Stimulated activated CD8-positive, alpha-beta memory T cell treated with anti-CD3 and anti-CD28 coated beads, Interleukin-12 subunit alpha, Interleukin-12 subunit beta, amount 100 ng/mL, for 24 hours (primary cell): ENCODE measurements around the gene GRIA4.

ENCODE experiments used
- DNase-seq: peaks from one replicate; pipeline ENCODE4 v3.0.0-alpha.2; 2020; ENCODE audit errors: extremely low read depth

The GRIA4 gene

DNA sequence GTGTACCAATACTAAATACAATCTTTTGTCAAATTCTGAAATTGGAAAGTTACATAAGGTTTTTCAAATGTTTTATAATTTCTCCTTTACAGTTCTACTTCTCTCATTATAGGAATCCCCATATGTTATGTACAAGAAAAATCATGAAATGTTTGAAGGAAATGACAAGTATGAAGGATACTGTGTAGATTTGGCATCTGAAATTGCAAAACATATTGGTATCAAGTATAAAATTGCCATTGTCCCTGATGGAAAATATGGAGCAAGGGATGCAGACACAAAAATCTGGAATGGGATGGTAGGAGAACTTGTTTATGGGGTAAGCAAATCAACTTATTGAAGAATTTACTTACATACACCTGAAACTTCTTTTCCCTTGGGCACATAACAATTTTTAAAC, 308.7 kb downstream of the GRIA4 start:
- no peak for DNase-seq

GRCh38 chr11:105923252-105923651, 313.4 kb downstream of the GRIA4 start:
- no peak for DNase-seq

DNA sequence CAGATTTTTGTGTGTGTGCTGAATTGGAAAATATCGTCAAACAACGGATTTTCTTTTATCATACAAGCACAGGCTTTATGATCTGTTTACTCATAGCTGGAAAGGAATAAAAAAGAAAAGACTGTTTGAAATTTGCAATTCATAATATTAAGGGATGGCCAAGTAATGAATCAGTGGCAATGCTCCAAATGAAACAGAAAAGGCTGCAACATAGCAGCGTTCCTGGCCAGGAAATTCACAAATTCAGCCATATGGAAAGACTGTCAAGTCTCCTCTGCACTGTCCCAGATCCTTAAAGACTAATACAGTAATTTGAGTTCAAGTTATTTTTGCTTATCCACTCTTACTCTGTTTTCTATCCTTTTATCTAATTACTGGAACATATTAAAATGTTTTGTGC, 313.9 kb downstream of the GRIA4 start:
- no peak for DNase-seq

- DNase-seq, result no peak
These were observed 319.4 kb downstream of the GRIA4 start for GRCh38 chr11:105929084-105929955.

DNA sequence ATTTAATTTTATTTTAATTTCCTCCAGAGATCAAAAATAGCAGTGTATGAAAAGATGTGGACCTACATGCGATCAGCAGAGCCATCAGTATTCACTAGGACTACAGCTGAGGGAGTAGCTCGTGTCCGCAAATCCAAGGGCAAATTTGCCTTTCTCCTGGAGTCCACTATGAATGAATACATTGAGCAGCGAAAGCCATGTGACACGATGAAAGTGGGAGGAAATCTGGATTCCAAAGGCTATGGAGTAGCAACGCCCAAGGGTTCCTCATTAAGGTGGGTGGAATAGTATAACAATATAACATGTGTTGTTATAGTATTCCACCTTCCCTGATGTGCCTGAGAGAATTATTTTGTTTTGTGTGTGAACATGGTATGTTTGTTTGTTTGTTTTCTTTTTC, 323.8 kb downstream of the GRIA4 start:
- DNase-seq, result no peak

DNA sequence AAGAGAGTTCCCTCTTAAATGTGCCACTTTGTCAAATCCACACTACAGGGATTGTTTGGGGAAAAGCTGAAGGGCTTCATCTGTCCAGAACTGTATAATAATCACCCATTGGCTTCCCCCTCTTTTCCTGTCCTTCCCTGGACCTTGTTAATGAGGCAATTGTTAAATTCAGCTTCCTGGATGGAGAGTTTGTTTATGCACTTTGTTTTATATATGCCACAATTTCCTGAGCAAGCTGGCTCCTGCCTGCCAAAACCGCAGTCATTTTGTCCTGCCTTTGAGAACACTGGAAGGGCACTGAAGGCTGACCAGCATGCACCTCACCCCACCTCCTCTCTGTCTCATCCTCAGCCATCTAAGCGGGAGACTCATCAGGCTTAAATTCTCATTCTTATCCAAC, 325.9 kb downstream of the GRIA4 start:
- DNase-seq, result no peak

GRCh38 chr11:105937331-105937730, 327.5 kb downstream of the GRIA4 start:
- DNase-seq, result no peak

DNA sequence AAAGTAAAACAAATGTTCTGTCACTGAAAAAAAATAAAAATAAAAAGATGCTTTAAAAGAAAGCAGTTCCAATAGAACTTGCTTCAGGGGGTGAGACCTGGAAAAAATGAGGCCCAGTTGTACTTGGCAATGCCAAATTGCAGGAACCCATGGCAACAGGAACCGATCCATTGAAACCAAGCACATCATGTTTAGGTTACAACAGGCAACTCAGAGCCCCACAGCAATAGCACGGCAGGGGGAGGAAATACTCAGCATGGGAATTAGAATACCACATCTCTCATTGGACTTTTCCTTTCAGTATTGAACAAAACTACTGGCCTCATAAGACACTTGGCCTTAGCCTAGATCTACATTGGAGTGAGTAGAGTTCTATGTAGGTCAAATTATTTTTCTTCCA, 327.9 kb downstream of the GRIA4 start:
- no peak for DNase-seq

DNA sequence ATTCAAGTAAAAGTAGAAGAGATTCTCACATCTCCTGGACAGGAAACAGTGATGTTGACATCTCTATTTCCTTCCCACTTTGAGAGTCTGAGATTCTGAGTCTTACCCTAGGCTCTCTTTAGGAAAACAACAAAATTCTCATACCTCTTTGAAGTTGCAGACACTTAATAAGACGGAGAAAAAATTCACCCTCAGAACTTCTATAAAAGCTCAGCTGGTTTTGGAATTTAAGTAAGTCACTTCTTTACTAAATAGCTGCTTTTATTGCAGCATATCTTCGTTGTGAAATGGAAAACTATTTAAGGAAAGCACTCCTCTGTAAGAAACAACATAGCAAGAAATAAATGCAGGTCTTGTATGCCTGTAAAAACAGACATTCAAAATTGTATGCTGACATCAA, 333.0 kb downstream of the GRIA4 start:
- no peak for DNase-seq

GRCh38 chr11:105948918-105949590, 339.2 kb downstream of the GRIA4 start:
- DNase-seq, result no peak

DNA sequence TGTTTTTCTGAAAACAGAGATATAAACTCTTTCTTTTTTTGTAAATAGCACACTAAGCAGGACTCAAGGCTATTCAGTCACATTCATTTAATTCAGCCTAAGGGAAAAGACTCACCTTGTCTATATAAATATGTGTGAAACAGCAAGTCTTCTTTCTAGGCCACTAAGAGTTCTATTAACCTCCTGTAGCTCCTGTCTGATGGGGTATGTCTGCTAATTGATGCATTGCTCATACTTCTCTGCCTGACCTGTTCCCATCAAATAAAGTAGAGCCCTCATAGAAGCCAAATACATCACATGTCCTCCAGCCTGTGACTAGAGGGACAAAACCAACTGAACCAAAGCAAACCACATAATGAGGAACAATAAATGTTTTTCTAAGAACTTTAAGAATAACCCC, 344.0 kb downstream of the GRIA4 start:
- no peak for DNase-seq

DNA sequence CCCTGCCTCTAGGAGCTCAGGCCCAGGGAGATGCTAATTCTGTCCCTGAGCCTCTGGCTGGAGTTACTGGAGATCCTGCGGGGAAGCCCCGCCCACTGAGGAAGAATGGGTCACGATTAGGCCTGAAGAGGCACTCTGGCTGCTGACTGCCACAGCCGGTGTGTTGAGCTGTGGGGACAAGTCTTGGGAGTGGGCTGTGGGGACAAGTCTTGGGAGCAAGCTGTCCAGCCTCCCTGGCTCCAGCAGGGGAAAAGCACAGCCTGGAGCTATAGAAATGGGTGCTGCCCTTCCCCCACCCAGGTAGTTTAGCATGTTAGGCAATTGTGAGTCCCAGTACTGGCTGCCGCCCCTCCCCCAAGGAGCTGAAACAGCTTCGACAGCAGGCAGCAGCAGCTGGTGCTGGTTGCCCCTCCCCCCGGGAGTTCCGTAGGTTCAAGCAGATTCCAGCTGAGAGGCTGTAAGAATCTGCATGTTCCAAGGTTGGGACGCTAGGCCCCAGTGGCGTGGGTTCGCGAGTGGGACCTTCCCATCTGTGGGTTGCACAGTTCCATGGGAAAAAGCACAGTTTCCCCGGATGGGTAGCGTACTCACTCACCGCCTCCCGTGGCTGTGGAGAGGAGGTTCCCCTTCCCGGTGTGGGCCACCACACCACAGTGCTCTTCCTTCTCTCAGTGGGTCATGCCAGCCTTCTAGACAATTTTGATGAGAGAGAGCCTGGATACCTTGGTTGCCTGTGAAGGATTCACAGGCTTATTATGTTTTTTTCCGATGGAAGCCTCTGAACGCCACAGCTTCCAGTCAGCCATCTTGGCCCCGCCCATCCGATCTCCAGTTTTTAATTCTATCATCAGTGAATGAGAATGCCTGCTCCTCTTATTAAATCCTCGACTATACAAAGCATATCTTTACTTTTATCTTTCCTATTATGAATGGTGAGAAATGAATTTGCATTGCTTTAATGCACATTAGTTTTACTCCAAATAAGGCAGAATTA, 350.7 kb downstream of the GRIA4 start:
- DNase-seq, result no peak

DNA sequence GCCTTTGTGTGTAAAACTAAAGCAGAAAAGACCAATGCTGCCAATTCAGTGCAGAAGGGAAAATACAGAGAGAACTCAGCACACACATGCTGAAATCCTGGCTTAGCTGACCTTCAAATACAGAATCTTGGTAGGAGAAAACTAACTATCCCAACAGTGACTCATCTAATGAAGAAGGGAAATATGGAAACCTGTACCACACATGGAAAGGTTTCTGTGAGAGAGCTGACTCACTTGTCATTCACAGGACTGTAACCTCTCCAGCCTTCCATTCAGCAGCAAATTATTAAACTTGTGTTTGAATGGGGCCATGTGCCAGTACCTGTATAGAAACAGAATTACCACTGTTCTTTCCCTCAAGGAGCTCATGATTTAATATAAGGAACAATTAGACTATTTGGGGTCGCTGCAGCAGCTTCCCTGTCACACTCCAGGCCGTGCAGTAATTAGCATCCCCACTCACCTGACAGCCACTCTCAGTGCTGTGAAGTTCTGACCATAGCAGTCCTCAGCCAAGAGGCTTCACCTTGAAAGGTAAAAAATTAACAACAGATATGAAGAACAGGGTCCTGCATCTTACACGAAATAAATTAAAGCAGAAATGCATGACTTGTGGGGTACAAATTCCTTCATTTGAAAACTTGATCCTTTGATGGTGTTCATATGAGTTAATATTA, 358.3 kb downstream of the GRIA4 start:
- DNase-seq, result no peak

GRCh38 chr11:105969756-105970155, 359.9 kb downstream of the GRIA4 start:
- no peak for DNase-seq

GRCh38 chr11:105975128-105975527, 365.3 kb downstream of the GRIA4 start:
- DNase-seq, result no peak

DNA sequence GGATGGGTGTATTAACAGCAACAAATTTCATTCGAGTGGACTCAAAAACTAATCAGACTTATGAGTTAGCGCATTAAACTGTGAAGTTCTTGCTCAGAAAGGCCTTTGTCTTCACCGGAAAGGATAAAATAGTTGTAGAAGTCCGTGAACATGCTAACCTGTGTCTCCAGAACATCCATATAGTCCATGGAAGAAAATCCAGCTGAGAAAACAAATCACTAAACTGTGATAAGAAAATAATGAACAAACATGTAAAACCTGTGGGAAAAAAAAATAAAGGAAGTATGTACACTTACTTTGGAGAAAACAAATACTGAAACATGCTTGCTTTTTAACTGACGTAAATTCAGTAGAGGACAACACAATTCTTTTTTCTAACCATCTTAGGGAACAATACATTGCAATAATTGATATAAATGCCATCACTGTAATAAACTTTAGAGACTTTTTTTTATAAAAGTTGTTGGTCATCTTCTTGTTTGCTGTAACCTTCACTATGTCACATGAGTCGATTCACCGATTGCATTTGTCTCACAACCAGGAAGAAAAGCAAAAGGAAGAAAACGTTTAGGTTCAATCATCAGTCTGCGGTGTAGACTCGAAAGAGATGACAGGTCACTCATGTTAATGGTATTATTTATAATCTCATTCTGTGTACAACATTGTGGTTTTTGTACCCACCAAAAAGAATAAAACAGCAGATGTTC, 370.3 kb downstream of the GRIA4 start:
- no peak for DNase-seq

- DNase-seq, result no peak
These were observed 376.7 kb downstream of the GRIA4 start for GRCh38 chr11:105986554-105986953.

DNA sequence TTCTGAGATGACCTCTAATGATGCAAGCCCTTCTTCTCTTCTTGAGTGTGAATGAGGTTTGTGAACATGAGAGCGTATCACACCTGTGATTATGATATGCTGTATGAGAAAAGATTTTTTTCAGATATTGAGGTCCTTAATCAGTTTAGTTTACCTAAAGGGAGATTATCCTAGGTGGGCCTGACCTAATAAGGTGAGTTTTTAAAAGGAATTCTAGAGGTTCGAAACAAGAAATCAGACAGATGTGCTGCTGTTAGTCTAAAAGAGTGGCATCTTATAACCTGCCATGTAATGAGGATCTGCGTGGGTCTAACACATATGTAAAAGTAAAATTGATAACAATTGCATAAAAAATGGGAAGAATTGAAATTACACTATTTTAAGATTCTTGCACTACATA, 378.3 kb downstream of the GRIA4 start:
- DNase-seq, result no peak

- no peak for DNase-seq
These were observed 379.3 kb downstream of the GRIA4 start for GRCh38 chr11:105989124-105989523.

- DNase-seq, result no peak
These were observed 382.0 kb downstream of the GRIA4 start for GRCh38 chr11:105991888-105992287.
